ENCODE results near the gene HYCC1.

- TF ChIP-seq CTCF (IDR thresholded peaks at IDR 0.05), result no peak
- no peak for TF ChIP-seq POLR2A (IDR thresholded peaks at IDR 0.05)
Measured at GRCh38 chr7:23001610-23002009, 12.3 kb downstream of the HYCC1 start.
